ENCODE data around the gene KHNYN.
A peak's percentile ranks its signal among the peaks of the same experiment; 100 is the strongest.
"Not testable (repeated sequence)": the region's sequence is repeated elsewhere in the genome, so short reads cannot be mapped to it uniquely, and the experiment has no call there.

Gene KHNYN

DNA sequence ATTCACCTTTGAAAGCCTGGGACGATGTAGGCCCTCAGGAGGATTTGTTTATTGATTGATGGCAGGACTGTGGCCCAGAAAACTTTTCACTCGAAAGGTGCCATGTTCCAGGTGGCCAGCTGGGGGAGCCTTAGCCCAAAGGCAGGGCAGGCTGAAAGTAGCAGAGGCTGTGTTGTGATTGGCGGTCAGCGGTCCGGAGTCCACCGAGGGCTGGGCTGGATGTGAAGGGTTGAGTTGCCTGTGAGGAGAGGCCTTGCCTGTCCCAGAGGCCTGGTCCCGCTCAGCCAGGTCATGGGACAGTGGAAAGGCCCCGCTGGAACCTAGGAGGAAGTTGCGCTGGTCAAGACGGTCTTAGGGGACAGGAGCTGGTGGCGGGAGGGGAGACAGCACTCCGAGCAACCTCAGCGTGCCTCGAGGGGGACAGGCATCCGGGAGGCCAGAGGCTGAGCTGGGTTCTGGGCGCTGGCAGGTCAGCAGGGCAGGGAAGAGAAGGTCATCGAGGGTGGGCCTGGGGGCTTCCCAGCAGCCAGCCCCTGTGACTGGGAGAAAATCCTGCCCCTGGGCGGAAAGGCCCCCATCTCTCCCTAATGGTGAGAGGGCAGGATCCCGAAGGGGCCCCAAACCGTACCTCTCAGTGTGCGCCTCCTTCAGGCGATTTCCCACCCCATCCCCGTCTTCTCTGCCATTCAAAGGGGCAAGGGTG is 52.0 kb downstream of the KHNYN start:
- DNase-seq = peak in 3 of 5 donors; percentile 17 to 46 (median 25)

- DNase-seq = not testable (repeated sequence)
These were observed 53.0 kb downstream of the KHNYN start for GRCh38 chr14:24482699-24483303.

DNA sequence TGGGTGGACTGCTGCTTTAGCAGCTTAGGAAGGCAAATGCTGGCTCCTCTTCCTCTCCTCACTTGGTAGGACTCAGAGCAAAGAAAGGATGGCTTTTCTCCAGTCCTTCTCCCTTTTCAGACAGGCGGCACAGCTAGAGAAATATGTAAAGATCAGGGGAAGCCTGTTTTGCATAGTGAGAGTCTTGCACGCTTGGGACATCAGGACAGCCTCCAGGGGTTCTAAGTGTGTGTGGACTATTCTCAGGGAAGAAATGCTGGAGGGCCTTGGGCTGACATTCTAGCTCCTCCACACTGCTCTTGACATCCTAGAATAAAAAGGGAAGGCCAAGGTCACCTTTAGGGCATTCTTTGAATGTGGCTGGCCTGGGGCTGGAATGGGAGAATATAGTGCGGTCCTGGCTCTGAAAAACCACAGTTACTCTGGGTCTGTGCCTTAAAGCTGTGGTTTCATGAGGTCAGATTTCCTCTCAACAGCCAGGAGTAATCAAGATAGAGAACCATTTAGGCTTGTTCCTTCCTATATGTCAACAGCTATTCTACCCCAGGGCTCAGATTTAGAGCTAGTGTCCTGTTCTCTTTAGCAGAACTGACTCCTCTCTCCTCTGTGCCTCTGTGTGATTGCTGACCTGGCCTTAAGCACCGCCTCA is 54.0 kb downstream of the KHNYN start:
- DNase-seq = peak in 1 of 5 donors; percentile 57
